SIG-M5 treated with dmso at 0.1 percent for 504 hours (cell line): ENCODE results near the gene LYRM9.
"Not testable (repeated sequence)": the region's sequence is repeated elsewhere in the genome, so short reads cannot be mapped to it uniquely, and the experiment has no call there.

Experiments used
- DNase-seq: peaks from one replicate; lab custom pipeline; 2025; ENCODE audit not compliant: unreplicated experiment; lab: John Stamatoyannopoulos, UW

Gene LYRM9

GRCh38 chr17:27845264-27846041 lies 47.7 kb downstream of the LYRM9 start:
- no peak for DNase-seq

GRCh38 chr17:27840688-27841087 lies 52.5 kb downstream of the LYRM9 start:
- DNase-seq, result no peak

GRCh38 chr17:27840406-27840678 lies 52.8 kb downstream of the LYRM9 start:
- not testable (repeated sequence) for DNase-seq

GRCh38 chr17:27839571-27840405 lies 53.4 kb downstream of the LYRM9 start:
- not testable (repeated sequence) for DNase-seq

GRCh38 chr17:27838607-27839006 lies 54.6 kb downstream of the LYRM9 start:
- not testable (repeated sequence) for DNase-seq

- not testable (repeated sequence) for DNase-seq
These were observed 55.4 kb downstream of the LYRM9 start for GRCh38 chr17:27837769-27838168.

- DNase-seq, result no peak
These were observed 56.5 kb downstream of the LYRM9 start for GRCh38 chr17:27836651-27837050.

- no peak for DNase-seq
These were observed 58.6 kb downstream of the LYRM9 start for GRCh38 chr17:27834571-27834970.

GRCh38 chr17:27832831-27833230 lies 60.3 kb downstream of the LYRM9 start:
- no peak for DNase-seq

- DNase-seq, result not testable (repeated sequence)
These were observed 63.3 kb downstream of the LYRM9 start for GRCh38 chr17:27829888-27830287.

- not testable (repeated sequence) for DNase-seq
These were observed 63.9 kb downstream of the LYRM9 start for GRCh38 chr17:27829143-27829711.
